ENCODE measurements around the gene SARNP.
"Not testable (repeated sequence)": the region's sequence is repeated elsewhere in the genome, so short reads cannot be mapped to it uniquely, and the experiment has no call there.

SARNP gene

DNA sequence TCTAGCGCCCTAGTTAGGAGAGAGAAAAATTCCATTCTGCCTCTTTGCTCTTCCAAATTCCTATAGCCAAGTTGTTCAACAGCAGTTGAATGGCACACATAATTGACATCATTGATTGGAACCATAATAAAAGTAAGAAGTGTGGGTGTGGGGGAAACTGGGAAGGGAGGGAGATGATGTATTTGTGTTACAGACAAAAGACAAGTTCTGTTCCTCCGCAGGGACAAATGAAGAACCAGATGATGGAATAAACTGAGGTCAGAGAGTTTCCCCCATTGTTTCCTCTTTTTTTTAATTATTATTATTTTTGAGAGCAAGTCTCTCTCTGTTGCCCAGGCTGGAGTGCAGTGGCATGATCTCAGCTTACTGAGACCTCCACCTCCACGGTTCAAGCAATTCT, 39.7 kb downstream of the SARNP start:
- no peaks in the 10 kb centered on the region for H3K27me3 ChIP-seq (ENCODE audit: control insufficient read depth, insufficient read depth, low read length)
- H3K4me1 ChIP-seq (ENCODE audit: control insufficient read depth, insufficient read depth, low read length): no peaks in the 10 kb centered on the region
- no peaks in the 10 kb centered on the region for H3K36me3 ChIP-seq (ENCODE audit: control insufficient read depth, insufficient read depth, low read length)
- H3K4me3 ChIP-seq (ENCODE audit: low read length): no peak overlapping the region
- no peak overlapping the region for H3K9ac ChIP-seq (ENCODE audit: low read length)
- H3K9me3 ChIP-seq (ENCODE audit: control insufficient read depth, low read length): no peaks in the 10 kb centered on the region

- no peaks in the 10 kb centered on the region for H3K27me3 ChIP-seq (ENCODE audit: control insufficient read depth, insufficient read depth, low read length)
- H3K4me3 ChIP-seq (ENCODE audit: low read length): no peak overlapping the region
- no peaks in the 10 kb centered on the region for H3K4me1 ChIP-seq (ENCODE audit: control insufficient read depth, insufficient read depth, low read length)
- H3K36me3 ChIP-seq (ENCODE audit: control insufficient read depth, insufficient read depth, low read length): no peaks in the 10 kb centered on the region
- H3K9me3 ChIP-seq (ENCODE audit: control insufficient read depth, low read length): no peaks in the 10 kb centered on the region
- no peak overlapping the region for H3K9ac ChIP-seq (ENCODE audit: low read length)
Observed at GRCh38 chr12:55771736-55772135, 45.8 kb downstream of the SARNP start.

DNA sequence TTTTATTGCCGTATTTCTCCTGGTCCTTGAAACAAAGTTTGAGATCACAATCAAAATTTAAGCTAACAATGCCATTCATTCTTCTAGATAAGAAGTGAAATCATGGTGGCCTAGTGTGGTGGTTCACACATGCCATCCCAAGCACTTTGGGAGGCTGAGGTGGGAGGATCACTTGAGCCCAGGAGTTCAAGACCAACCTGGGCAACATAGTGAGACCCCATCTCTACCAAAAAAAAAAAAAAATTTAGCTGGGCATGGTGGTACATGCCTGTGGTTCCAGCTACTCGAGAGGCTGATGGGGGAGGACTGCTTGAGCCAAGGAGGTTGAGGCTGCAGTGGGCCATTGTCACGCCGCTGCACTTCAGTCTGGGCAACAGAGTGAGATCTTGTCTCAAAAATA, 50.4 kb downstream of the SARNP start:
- H3K9me3 ChIP-seq (ENCODE audit: control insufficient read depth, low read length): no peaks in the 10 kb centered on the region
- H3K9ac ChIP-seq (ENCODE audit: low read length): no peak overlapping the region
- no peaks in the 10 kb centered on the region for H3K4me1 ChIP-seq (ENCODE audit: control insufficient read depth, insufficient read depth, low read length)
- no peak overlapping the region for H3K4me3 ChIP-seq (ENCODE audit: low read length)
- no peaks in the 10 kb centered on the region for H3K27me3 ChIP-seq (ENCODE audit: control insufficient read depth, insufficient read depth, low read length)
- no peaks in the 10 kb centered on the region for H3K36me3 ChIP-seq (ENCODE audit: control insufficient read depth, insufficient read depth, low read length)

DNA sequence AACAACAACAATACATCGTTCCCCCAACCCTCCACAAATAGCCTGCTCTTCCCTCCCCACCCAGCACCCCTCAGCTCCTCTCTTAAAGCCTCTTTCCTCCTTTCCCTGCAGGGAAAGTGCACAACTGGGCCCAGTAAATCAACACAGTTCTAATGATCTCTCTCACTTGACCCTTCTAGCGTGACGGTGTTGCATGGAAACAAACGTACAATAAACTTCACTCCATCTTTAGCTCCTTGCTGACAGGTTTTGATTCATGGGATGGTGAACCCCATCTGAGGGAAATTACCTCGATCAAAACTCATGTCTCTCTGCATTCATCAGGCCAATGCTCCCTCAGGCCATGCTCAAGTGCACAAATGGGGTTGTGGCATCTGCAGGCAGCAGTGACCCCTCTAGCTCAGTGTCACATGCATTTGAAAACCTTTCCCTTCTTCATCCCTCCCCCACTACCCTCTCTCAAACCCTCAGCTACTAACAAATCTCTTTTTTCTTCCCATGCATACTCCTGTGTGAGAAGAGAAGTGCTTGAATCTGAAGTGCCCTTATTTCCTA, 51.7 kb downstream of the SARNP start:
- Histone ChIP-seq H3K9me3 (ENCODE audit: control insufficient read depth, low read length) (no peaks in the 10 kb centered on the region), H3K4me1 (ENCODE audit: control insufficient read depth, insufficient read depth, low read length) (no peaks in the 10 kb centered on the region), H3K36me3 (ENCODE audit: control insufficient read depth, insufficient read depth, low read length) (no peaks in the 10 kb centered on the region), H3K4me3 (ENCODE audit: low read length) (no peak overlapping the region), H3K9ac (ENCODE audit: low read length) (no peak overlapping the region), H3K27me3 (ENCODE audit: control insufficient read depth, insufficient read depth, low read length) (no peaks in the 10 kb centered on the region)

- Histone ChIP-seq H3K27me3 (ENCODE audit: control insufficient read depth, insufficient read depth, low read length) (no peaks in the 10 kb centered on the region), H3K4me1 (ENCODE audit: control insufficient read depth, insufficient read depth, low read length) (no peaks in the 10 kb centered on the region), H3K9me3 (ENCODE audit: control insufficient read depth, low read length) (no peaks in the 10 kb centered on the region), H3K9ac (ENCODE audit: low read length) (no peak overlapping the region), H3K36me3 (ENCODE audit: control insufficient read depth, insufficient read depth, low read length) (peaks cover 4% of the 10 kb centered on the region), H3K4me3 (ENCODE audit: low read length) (no peak overlapping the region)
Observed at GRCh38 chr12:55762646-55763045, 54.9 kb downstream of the SARNP start.

DNA sequence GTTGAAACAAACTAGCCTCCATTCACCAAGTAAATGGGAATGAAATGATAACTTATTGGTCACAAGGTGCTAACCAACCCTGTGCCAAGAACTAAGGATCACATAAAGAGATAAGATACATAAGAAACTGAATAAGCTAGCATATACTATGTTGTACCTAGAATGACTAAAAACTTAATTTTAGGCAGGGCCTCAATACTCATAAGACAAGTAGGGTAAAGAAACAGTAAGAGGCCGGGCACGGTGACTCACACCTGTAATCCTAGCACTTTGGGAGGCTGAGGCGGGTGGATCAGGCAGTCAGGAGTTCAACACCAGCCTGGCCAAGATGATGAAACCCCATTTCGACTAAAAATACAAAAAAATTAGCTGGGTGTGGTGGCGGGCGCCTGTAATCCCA, 56.9 kb downstream of the SARNP start:
- Histone ChIP-seq H3K27me3 (ENCODE audit: control insufficient read depth, insufficient read depth, low read length) (no peaks in the 10 kb centered on the region), H3K4me1 (ENCODE audit: control insufficient read depth, insufficient read depth, low read length) (no peaks in the 10 kb centered on the region), H3K9ac (ENCODE audit: low read length) (no peak overlapping the region), H3K9me3 (ENCODE audit: control insufficient read depth, low read length) (no peaks in the 10 kb centered on the region), H3K4me3 (ENCODE audit: low read length) (no peak overlapping the region), H3K36me3 (ENCODE audit: control insufficient read depth, insufficient read depth, low read length) (peaks cover 11% of the 10 kb centered on the region)

GRCh38 chr12:55758575-55758974, 58.9 kb downstream of the SARNP start:
- H3K4me3 ChIP-seq (ENCODE audit: low read length); H3K9ac ChIP-seq (ENCODE audit: low read length); H3K27me3 ChIP-seq (ENCODE audit: control insufficient read depth, insufficient read depth, low read length); H3K4me1 ChIP-seq (ENCODE audit: control insufficient read depth, insufficient read depth, low read length); H3K9me3 ChIP-seq (ENCODE audit: control insufficient read depth, low read length): not testable (repeated sequence)
- peaks cover 11% of the 10 kb centered on the region for H3K36me3 ChIP-seq (ENCODE audit: control insufficient read depth, insufficient read depth, low read length)

- H3K36me3 ChIP-seq (ENCODE audit: control insufficient read depth, insufficient read depth, low read length): peaks cover 11% of the 10 kb centered on the region
- no peaks in the 10 kb centered on the region for H3K9me3 ChIP-seq (ENCODE audit: control insufficient read depth, low read length)
- H3K9ac ChIP-seq (ENCODE audit: low read length): no peak overlapping the region
- H3K27me3 ChIP-seq (ENCODE audit: control insufficient read depth, insufficient read depth, low read length): no peaks in the 10 kb centered on the region
- no peaks in the 10 kb centered on the region for H3K4me1 ChIP-seq (ENCODE audit: control insufficient read depth, insufficient read depth, low read length)
- no peak overlapping the region for H3K4me3 ChIP-seq (ENCODE audit: low read length)
Observed at GRCh38 chr12:55757701-55758100, 59.8 kb downstream of the SARNP start.

- H3K27me3 ChIP-seq (ENCODE audit: control insufficient read depth, insufficient read depth, low read length): no peaks in the 10 kb centered on the region
- H3K4me1 ChIP-seq (ENCODE audit: control insufficient read depth, insufficient read depth, low read length): no peaks in the 10 kb centered on the region
- H3K36me3 ChIP-seq (ENCODE audit: control insufficient read depth, insufficient read depth, low read length): peaks cover 11% of the 10 kb centered on the region
- no peaks in the 10 kb centered on the region for H3K9me3 ChIP-seq (ENCODE audit: control insufficient read depth, low read length)
- H3K4me3 ChIP-seq (ENCODE audit: low read length): no peak overlapping the region
- no peak overlapping the region for H3K9ac ChIP-seq (ENCODE audit: low read length)
Observed at GRCh38 chr12:55755246-55755645, 62.3 kb downstream of the SARNP start.

DNA sequence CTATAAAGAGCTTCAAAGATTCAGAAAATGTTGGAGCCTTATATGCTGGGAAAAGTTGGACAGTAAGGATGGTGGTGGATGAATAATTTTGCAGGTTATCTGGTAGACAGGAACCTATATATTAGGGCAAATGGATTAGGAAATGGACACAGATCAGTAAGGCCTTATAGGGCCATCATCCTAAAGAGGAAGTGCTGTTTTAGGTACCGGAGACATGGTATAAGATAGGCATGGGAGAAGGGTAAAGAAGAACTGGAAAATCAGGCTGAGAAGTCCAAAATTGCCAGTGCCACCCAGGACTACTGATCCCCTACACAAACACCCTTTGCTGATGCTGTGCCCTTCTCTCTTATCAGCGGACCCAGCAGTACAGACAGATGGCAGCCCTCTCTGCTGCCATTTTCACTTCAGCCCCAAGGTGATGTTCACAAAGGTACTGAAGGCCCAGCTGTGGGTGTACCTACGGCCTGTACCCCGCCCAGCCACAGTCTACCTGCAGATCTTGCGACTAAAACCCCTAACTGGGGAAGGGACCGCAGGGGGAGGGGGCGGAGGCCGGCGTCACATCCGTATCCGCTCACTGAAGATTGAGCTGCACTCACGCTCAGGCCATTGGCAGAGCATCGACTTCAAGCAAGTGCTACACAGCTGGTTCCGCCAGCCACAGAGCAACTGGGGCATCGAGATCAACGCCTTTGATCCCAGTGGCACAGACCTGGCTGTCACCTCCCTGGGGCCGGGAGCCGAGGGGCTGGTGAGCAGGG, 69.1 kb downstream of the SARNP start:
- Histone ChIP-seq H3K27me3 (ENCODE audit: control insufficient read depth, insufficient read depth, low read length) (peaks cover 10% of the 10 kb centered on the region), H3K9ac (ENCODE audit: low read length) (no peak overlapping the region), H3K4me3 (ENCODE audit: low read length) (no peak overlapping the region), H3K9me3 (ENCODE audit: control insufficient read depth, low read length) (no peaks in the 10 kb centered on the region), H3K36me3 (ENCODE audit: control insufficient read depth, insufficient read depth, low read length) (no peaks in the 10 kb centered on the region), H3K4me1 (ENCODE audit: control insufficient read depth, insufficient read depth, low read length) (peaks cover 10% of the 10 kb centered on the region)

GRCh38 chr12:55746913-55747231, 70.7 kb downstream of the SARNP start:
- Histone ChIP-seq H3K4me3 (ENCODE audit: low read length) (no peak overlapping the region), H3K27me3 (ENCODE audit: control insufficient read depth, insufficient read depth, low read length) (peaks cover 18% of the 10 kb centered on the region), H3K9me3 (ENCODE audit: control insufficient read depth, low read length) (no peaks in the 10 kb centered on the region), H3K36me3 (ENCODE audit: control insufficient read depth, insufficient read depth, low read length) (no peaks in the 10 kb centered on the region), H3K4me1 (ENCODE audit: control insufficient read depth, insufficient read depth, low read length) (peaks cover 13% of the 10 kb centered on the region), H3K9ac (ENCODE audit: low read length) (no peak overlapping the region)

- Histone ChIP-seq H3K4me3 (ENCODE audit: low read length) (no peak overlapping the region), H3K9ac (ENCODE audit: low read length) (no peak overlapping the region), H3K4me1 (ENCODE audit: control insufficient read depth, insufficient read depth, low read length) (peaks cover 13% of the 10 kb centered on the region), H3K27me3 (ENCODE audit: control insufficient read depth, insufficient read depth, low read length) (peaks cover 21% of the 10 kb centered on the region), H3K36me3 (ENCODE audit: control insufficient read depth, insufficient read depth, low read length) (no peaks in the 10 kb centered on the region), H3K9me3 (ENCODE audit: control insufficient read depth, low read length) (no peaks in the 10 kb centered on the region)
Observed at GRCh38 chr12:55746174-55746912, 71.2 kb downstream of the SARNP start.

All from mucosa of stomach (tissue), 1 donor.